Activated T-cell treated with anti-CD3 and anti-CD28 coated beads, Interleukin-2, amount 50 U/mL, for 1 hour (primary cell): ENCODE data around the gene CREG1.
A peak's percentile ranks its signal among the peaks of the same experiment; 100 is the strongest.

Experiments used
- DNase-seq: peaks from one replicate; pipeline ENCODE4 v3.0.0-alpha.2; 2020

Gene CREG1

DNA sequence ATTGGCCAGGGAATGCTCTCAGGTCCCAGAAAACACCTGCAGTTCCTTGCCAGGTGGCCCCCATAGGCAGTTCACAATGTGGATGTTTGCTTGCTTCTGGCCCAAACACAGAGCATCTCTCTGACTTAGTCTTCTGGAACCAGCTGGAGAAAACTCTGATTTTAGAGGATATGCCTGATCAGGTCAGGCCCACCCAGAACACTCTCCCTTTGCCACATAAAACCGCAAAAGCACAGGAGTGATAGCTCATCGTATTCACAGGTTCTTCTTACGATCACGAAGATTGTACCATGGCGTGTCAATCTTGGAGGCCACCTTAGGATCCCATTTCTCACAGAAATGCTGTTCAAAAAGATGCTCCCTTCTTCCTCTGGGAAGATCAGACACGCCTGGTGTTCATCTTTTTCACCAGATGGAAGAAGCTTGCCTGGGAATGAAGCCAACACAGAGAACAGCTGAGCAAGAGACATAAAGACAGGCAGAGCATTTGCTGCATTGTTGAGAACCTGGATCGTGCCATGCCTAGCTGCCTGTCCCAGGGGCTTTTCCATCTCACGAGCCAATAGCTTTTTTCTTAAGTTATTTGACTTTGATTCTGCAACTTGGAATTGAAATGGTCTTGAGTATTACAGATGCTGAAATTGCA is 23.6 kb downstream of the CREG1 start:
- no peak for DNase-seq

DNA sequence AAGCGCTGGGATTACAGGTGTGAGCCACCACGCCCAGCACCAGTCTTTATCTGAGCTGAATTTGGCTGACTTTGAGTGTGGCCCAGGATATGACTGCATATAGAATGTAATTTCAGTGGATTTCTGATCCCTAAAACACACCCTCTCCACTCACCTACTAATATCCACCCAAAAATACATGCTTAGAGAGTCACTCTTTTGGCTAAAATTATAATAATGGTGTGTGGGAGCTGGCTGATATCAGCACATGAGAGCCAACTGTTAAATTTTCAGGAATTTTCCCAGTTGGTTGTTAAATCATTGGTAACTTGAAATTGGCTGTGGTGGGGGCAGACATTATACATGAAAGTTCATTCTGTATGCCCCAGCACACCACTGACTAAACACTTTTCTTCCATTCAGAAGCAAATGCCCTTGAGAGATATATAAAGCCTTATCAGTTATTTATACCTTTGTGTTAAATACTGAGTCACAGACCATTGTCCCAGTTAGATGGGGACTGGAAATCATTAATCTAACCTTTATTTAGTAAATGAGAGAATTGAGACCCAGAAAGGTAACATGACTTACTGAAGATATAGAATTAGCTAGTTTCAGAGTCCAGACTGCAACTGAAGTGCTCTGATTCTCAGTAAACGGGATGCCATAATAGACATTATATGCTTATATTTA is 25.4 kb downstream of the CREG1 start:
- DNase-seq: no peak

DNA sequence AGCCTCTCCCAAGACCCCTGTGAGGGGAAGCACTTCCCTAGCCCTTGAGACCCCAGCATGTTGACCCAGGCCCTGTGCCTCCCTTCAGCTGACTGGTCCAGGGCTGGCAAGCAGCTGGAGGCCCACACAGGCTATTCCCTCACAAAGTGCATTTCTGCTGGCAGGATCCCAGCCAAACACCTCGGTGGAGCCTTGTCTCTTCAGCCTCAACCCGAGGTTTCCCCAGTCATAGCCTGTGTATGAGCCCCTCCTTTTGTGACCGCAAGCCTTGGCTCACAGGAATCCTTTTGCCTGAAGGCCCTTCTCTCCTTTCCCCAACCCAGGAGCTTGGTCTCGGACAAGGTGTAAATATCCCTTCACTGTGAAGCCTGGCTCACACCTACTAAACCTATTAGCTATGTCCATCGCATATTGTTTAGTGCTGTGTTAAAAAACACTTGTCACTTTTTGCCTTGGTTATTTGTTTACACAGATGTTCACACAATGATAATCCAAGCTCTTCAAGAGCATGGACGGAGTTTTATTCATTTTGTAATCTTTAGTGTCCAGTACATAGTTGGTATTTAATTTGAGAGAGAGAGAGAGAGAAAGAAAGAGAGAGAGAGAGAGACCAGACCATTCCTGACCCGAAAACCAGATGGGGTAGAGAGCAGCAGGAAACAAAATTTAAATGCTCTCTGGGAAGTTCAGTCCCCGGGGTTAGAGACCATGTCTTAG is 26.7 kb downstream of the CREG1 start:
- no peak for DNase-seq

DNA sequence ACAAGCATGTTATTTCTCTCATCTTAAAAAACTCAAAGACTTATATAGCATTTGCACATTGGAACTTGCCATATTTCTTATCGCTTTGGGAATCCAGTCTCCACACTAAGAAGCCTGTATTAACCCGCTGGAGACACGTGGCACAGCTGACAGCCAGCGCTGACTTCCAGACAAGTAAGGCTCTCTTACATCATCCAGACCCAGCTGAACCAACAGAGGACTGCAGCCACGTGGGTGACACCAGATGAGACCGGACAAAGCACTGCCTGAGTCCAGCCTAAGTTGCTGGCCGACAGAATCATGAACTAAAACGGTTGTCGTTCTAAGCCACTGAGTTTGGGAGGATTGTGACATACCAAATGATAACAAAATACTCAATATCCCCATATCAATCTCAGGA is 28.9 kb downstream of the CREG1 start:
- no peak for DNase-seq

DNA sequence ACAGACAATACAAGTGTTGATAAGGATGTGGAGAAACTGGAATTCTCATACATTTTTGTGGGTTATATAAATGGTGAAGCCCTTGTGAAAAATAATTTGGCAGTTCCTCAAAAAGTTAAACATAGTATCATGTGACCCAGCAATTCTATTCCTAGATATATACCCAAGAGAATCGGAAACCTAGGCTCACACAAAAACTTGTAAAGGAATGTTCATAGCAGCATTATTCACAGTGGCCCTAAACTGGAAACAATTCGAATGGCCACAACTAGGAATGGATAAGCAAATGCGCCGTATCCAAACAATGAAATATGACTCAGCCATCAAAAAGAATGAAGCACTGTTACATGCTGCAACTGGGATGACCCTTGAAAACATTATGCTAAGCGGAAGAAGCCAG is 31.3 kb downstream of the CREG1 start:
- DNase-seq: no peak

DNA sequence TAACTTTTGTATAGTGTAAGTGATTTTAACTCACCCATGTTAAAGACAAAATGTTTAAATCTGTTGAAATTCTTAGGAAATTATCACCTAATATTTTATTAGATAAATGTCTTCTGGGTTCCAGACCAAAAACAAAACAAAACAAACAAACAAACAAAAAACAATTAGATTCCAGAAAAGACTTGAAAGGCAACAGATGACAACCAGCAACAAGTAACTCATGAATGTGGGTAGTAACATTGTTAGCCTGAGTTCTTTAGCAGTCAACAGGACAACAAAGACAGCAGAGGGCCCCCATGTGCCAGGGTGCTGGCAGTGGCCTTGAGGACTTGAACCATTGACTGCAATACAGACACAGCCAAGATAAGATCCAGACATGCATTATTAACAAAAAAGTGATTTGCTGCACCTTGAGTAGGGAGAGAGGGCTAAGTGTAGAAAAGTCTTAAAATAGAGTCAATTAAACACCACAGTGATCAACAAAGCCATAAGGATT is 32.8 kb downstream of the CREG1 start:
- no peak for DNase-seq

DNA sequence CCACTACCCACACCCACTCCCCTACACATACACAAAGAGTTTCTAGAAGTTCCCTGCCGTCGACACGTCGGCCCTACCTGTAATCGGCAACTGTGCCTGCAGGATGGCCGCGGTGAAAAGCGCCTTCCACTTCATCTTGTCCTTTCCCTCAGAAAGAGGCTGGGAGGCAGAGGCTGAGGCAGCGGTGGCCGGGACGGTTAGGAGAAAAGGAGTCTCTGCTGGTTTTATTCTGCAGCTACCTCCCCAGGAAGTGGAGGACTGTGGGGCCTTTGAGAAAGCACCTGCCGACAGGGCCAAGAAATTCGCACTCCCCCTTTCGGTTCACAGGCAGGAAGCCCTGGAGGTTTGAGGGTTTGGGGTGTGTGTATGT is 35.2 kb downstream of the CREG1 start, which contains the start of gene CD247:
Gene CD247 (minus strand): TSS at position 199 of the 370 bp plus-strand sequence. CDS start 64 bp downstream, at position 135.
- peak; percentile 75 for DNase-seq

DNA sequence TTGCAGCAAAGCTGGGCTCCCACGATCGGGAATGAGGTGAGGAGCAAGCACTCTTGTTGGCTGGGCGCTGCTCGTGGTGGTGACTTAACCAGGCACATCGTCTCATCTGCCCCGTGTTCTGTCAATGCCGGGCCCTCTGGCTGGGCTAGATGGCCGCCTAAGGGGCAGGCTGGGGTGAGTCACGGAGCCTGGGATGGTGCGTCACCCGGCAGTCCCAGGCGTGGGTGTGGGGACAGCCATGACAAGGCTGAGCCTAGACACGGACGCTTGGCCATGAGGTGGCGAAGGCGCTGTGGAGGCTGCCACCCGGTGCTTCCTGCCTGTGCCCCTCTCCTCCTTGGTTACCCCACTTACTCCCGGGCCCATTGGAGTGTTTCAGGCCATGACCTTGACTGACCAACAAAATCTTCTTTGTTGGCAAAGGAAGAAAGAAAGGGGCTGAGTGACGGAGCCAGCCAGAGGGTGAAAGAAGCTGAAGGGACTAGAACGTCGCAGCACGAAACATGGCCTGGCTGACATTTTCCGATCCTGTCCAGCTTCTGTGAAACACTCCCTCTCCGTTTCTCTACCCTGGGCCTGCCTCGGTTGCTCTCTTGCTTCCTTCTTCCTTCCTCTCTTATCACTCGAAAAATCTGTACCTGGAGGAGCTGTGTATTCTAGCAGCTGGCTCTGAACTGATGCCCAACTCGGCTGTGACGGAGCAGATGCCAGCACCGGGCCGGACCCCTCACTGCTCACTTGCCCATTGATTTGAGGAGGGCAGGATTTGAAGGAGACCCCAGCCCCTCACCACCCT is 35.8 kb downstream of the CREG1 start:
- DNase-seq: peak; percentile 88

DNA sequence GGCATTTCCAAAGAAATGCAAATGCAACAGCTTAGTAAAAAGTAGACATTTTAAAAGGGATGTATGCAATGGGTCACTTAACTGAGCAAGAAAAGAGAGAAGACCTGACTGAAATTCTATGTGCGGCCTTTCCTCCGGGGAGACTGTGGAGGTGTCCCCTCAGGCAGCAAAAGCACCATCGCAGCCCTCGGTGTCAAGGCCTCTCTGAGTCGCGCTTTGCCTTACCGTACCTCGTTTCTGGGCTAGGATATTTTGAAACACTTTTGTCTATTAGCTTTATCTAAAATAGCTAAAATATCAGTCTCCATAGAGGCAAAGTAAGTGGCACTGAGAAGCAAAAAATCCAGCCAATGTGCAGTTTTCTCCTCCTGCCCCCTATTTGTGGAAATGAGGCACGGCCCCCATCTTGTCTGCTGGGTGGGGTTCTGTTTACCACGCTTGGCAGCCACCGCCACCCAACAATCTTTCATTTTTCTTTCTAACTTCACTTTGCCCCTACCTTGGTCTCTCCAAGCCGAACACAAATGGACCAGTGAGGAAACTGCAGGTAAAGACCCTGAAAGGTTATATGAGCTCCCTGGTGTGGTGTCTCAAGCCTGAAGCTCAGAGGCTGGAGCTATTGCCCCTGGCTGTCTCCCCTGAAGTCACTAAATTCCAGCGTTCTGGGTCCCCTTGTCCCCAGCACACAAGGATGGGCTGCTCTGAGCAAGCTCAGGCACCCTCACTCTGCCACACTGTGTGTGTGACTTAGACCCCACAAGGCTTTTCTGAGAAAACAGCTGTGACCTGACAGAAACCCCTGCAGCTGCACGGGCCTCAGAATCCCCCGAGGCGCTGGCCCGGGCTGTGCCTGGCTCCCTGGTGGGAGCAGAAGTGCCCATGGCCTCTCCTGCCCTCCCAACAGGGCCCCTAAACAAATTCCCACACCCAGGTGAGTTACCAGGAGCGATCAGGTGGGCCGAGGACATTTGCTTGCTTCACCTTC is 36.9 kb downstream of the CREG1 start:
- peak; percentile 58 for DNase-seq

DNA sequence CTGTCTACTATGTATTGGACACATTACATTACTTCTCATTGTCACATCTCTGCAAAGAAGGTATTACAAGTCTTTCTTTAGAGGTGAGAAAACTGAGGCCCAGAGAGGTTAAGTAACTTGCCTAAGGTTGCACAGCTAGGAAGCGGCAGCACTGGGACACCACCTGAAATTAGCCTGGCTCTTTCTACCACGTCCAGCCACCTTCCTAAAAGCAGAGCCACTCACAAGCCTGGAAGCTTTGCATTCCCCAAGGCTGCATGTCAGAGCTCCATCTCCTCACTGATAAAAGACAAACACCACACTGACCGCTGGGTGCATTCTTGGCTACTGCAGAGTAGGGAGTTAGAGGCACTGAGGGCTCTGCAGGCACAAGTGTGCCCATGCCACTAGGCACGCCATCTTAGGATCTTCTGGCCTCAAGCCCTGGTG is 37.7 kb downstream of the CREG1 start:
- no peak for DNase-seq

DNA sequence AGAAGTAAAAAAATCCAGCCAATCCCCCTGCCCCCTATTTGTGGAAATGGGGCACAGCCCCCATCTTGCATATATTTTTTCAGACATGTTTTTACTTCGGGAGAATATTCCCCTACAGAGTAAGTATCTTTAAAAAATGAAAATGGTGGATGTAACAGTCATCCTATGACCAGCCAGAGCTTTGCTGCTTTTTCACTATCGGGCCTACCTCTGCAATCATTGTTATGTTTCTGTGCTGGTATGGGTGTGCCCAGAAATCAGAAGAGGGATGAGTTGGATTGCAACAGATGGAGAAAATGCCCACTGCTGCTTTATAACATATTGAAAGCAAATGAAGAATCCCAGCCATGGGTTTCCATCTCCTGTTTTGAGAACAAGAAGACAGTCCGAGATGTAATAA is 38.1 kb downstream of the CREG1 start:
- no peak for DNase-seq

DNA sequence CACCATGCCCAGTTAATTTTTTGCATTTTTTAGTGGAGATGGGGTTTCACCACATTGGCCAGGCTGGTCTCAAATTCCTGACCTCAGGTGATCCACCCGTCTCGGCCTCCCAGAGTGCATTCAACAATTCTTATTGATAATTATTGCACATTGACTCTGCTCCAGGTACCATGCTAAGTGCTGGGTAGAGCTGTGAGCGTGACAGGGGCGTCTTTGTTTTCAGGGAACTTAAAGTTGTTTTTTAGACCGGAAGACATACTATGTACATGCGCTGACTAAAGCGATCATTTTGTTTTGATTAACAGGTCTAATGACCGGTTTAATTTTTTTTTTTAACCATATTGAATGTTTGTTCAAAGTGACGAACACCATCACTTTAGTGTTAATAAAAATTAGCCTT is 39.3 kb downstream of the CREG1 start:
- DNase-seq: no peak

DNA sequence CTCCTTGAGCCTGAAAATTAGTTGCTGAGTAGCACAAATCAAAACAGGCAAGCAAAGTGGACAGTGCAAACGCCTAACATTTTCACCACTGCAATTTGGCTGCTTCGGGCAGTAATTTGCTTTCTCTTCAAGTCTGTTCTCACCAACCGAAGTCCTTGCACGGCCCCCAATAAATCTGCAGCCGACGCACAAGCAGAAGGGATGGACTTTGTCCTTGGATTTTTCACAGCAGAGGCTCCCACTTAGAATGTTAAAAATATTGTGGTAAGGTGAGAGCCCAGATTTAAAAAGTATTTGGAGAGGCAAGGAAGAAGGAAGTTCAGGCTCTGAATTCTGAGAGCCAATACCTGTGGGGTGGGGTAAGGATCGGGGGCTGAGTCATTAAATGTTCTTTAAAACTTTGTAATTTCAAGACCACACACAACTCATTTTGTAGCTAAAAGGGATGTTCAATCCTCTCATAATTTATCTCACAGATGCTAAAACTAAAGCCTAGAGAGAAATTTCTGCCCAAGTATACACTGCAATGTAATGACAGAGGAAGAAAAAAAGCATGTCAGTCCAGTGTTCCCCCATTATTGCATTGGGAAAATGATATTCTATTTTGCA is 41.4 kb downstream of the CREG1 start:
- no peak for DNase-seq

DNA sequence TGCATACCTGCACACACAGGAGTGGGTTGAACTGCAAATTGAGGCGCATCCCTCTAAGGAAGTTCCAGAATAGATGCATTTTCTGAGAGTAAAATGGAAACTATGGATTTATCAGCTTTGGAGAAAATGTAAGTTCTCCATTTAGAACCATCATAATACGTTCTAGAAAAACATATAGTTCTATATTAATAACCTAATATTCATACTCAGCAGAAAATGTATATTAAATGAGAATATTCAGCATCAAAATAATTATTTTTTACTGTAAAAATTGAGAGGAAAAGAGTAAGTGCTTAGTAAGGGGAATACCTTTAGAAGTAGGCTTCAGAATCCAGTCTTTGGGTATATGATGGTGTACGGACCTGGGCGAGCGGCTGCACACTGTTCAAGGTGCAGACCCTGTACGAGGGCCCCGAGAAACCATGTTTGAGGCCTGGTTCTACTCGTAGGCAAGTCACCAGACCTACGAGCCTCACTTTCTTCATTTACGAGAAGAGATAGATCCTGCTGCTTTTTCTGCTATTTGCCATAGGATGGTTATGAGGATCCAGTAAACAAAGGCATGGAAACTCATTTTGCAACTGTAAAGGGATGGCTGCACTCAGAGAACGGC is 42.1 kb downstream of the CREG1 start:
- DNase-seq: no peak

DNA sequence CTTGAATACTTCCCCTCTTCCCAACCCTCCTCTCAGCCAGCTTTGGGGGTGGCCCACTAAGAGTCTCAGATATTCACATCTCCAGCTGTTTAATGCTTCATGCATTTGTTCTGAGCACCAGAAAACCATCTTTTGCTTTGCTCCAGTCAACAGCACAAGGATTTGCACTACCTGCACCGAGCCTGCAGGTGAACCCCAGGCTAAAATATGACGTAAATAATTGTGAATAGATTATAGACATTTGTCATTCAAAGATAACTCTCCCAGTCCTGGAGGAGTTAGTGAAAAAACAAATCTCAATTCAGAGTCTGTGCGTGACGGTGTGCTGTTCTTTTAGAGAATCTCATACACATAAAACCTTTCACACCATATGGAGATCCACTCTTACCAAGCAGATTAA is 42.7 kb downstream of the CREG1 start:
- DNase-seq: no peak

DNA sequence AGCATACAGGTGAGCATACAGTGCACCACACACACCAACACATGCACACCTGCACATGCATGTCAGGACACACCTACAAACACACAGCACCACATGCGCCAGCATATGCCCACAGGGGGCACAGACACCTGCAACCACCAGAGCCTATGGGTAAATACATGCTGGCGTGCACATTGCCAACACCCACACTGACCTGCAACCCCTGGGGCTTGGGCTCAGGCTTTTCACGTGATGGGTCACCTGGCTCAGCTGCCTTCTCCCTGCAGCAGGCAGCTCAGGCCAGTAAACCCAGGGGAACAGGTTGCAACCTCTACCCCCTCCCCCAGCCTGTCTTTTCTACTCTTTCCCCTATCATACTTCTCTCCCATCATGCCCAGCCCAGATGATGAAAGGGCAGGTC is 43.3 kb downstream of the CREG1 start:
- DNase-seq: no peak

DNA sequence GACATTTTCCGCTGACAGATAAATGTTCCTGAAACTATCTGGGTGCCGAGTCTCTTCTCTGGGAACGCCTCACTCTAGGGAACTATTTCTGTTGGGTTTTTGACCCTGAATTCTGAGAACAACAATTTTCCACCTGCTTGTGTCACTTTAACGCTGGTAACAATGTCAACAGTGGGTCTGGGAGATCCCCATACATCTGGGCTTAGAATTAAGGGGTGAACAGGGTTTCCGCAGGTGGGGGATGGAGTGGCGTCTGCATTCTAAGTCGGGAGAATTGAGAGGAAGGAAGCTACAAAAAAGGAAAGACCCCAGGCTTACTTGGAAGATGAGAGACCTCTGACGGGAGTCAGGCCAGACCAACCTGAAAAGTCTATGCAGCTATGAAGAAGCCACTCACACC is 44.0 kb downstream of the CREG1 start:
- no peak for DNase-seq

DNA sequence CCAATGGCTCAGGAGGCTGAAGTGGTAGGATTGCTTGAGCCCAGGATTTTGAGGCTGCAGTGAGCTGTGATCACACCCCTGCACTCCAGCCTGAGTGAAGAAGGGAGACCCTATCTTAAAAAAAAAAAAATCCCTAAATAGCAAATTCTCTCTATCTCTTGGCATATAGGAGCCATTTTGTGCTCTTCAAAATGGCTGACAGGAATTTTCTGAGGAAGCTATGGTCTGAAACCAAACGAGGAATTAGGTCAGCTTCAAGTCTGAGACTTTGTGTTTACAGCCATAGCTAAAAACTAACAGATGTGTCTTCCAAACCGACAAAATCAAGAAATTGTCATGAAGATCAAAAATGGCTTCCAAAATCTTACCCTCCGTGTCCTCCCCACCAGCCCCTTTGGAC is 45.8 kb downstream of the CREG1 start:
- no peak for DNase-seq

DNA sequence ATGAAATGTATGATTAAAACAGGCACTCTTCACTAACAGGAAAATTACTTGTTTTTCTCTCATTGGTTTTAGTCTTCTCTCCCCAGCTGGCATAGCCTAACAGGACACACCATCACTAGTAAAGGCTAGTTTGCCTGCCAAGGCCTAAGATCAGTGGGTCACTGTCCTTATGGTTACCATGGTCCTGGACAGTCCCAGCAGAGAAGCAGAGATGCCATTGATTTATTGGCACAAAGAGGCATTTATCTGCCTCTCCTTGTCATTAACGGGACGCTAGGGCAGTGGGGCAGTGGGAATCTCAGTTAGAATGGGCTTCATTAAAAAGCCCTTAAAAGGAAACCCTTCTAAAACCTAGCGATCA is 49.1 kb downstream of the CREG1 start:
- DNase-seq: no peak

DNA sequence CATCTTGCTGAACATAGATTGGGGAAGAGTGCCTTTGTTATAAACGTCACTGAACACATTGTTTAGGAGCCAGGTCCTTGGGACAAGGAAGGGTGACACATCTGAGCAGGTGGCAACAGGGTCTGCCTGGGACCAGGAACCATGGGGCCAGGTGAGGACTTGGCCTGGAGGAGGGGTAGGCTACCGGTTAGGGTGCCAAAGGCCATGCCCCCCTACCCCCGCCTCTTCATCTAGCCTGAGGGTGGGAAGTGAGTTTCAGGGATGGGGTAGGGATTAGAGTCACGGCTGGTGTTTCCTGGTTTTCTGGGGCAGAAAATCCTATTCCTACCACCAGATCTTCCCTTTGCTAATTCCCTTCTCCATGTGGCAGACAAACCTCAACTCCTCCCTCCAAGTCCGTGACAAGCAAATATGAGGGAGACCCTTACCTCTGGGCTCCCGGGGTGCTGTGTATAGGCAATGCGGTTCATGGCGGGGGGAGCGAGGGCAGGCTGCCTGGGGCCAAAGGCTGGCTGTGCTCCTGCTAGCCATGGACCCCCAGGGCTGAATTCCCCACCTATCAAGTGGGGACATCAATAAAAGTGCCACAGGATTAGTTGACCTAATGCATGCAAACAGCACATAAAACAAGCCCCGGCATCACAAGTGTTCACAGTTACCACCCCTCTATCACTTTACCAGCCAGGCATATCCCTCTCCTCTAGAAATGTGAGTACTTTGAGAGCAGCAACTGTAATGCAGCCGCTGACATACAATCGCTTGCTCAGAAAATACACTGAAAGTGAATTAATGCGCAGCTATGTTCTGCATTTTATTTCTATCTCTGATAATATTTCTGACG is 49.7 kb downstream of the CREG1 start:
- no peak for DNase-seq
